ENCODE results near the gene PRDM2.

The PRDM2 gene

DNA sequence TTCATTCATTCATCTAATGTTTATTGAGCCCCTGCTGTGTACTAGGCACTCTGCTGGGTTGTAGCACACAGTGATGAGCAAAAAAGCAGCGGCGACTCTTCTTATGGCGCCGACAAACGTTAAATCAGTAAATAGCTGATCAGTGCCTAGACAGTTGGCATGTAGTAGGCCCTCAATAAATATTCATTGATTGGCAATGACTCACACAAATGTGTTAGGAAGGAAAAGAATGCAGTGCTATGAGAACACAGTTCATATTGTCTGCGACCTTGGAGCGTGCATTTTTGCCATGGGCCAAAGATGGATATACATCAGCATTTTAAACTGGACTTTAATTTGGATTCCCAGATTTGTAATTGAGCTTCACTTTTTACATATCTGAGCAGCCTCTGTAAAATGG, 52.0 kb downstream of the PRDM2 start:
- Histone ChIP-seq H3K9me3 (ENCODE audit: control insufficient read depth, low read length) (no peaks in the 10 kb centered on the region), H3K4me3 (ENCODE audit: insufficient read depth, low read depth, low read length) (no peak overlapping the region), H3K27ac (ENCODE audit: insufficient read depth, low read depth, low read length, poor library complexity, severe bottlenecking) (no peak overlapping the region), H3K4me1 (ENCODE audit: control insufficient read depth, insufficient read depth, low read length) (peaks cover 11% of the 10 kb centered on the region), H3K27me3 (ENCODE audit: control insufficient read depth, insufficient read depth, low read length, poor library complexity, severe bottlenecking) (peaks cover 14% of the 10 kb centered on the region), H3K36me3 (ENCODE audit: control insufficient read depth, insufficient read depth, low read length) (no peaks in the 10 kb centered on the region)
- 93 to 95% methylated on average over 7 of the region's 7 CpGs for WGBS, 2 experiments

DNA sequence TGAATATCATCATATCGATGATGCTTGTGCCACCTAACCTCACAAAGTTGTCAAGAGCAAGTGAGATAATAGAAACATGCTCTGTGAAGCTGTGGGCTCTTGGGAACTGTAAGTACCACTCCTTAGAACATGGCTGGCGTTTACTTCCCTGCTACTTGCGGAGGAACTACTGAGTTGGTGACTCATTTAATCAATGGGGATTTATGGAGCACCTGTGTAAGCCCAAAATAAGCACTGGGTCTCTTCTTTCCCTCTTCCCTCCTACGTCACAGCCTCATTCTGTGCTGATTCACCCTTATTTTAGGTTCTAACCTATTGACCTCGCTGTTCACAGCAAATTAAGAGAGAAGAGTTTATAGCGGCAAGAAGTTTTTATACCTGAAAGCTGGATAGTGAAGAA, 52.9 kb downstream of the PRDM2 start:
- Histone ChIP-seq H3K4me1 (ENCODE audit: control insufficient read depth, insufficient read depth, low read length) (peaks cover 12% of the 10 kb centered on the region), H3K4me3 (ENCODE audit: insufficient read depth, low read depth, low read length) (no peak overlapping the region), H3K27me3 (ENCODE audit: control insufficient read depth, insufficient read depth, low read length, poor library complexity, severe bottlenecking) (peaks cover 8% of the 10 kb centered on the region), H3K9me3 (ENCODE audit: control insufficient read depth, low read length) (no peaks in the 10 kb centered on the region), H3K27ac (ENCODE audit: insufficient read depth, low read depth, low read length, poor library complexity, severe bottlenecking) (no peak overlapping the region), H3K36me3 (ENCODE audit: control insufficient read depth, insufficient read depth, low read length) (no peaks in the 10 kb centered on the region)
- 95 to 97% methylated on average over 6 of the region's 6 CpGs for WGBS, 2 experiments

DNA sequence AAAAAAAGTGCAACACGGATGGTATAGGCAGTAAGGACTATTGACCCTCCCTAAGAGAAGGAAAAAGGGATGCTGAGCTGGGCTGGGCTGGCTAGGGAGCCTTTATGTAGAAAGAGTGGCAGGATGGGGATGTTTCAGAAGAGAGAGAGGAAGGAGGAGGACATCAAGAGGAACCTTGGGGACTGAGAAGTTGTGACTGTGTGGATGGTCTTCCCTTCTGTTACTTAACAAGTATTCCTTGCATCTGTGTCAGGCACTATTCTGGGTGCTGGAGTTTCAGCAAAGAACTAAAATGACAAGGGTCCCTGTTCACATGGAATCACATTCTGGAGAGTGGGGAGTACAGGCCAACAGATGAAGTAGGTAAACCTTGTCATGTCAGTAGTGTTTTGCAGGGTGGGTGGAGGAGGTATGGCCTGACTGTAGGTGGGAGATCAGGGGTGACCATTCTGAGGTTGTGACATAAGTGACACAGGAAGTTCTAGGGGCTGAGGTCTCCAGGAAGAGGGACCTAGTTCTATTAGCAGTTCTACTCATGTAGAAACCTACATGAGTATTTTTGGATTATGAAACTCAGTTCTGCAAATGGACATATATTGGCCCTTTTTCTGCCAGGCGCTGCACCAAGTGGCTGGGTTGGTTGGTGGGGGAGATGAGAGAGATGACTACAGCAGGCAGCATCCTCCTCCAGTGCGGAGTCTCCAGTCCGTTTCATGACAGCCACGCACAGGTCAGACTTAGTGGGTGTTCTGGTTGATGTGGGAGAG, 53.8 kb downstream of the PRDM2 start:
- Histone ChIP-seq H3K36me3 (ENCODE audit: control insufficient read depth, insufficient read depth, low read length) (no peaks in the 10 kb centered on the region), H3K27me3 (ENCODE audit: control insufficient read depth, insufficient read depth, low read length, poor library complexity, severe bottlenecking) (no peaks in the 10 kb centered on the region), H3K9me3 (ENCODE audit: control insufficient read depth, low read length) (no peaks in the 10 kb centered on the region), H3K4me3 (ENCODE audit: insufficient read depth, low read depth, low read length) (no peak overlapping the region), H3K4me1 (ENCODE audit: control insufficient read depth, insufficient read depth, low read length) (peaks cover 12% of the 10 kb centered on the region), H3K27ac (ENCODE audit: insufficient read depth, low read depth, low read length, poor library complexity, severe bottlenecking) (no peak overlapping the region)
- WGBS, 2 experiments, result 94 to 97% methylated on average over 5 of the region's 5 CpGs

DNA sequence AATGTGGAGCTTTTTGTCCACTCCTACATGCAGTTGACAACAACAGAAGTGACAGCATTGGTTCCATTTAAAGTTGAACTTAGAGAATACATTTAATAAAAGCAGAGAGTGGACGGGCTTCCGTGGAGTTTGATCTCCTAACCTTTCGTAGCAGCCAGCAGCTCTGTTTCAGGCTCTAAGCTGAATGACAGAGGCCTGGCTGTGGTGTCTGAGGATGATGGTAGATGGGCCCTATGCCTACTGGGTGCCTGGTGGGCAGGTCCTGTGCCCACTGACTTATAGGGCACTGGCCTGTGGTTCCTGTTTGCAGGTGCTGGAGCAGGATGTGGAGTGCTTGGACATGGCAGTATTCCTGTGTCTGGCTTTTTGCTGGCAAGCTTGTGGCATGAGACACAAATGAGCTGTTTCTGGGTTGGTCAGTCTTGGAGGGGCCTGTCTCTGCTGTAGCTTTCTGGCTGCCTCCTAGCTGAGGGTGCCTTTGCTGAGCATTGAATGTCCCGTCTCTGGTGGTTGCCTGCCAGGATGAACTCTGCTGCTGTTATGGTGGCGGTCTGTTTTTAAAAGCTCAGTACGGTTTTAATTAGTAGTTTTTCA, 54.6 kb downstream of the PRDM2 start:
- H3K4me1 ChIP-seq (ENCODE audit: control insufficient read depth, insufficient read depth, low read length), result peaks cover 12% of the 10 kb centered on the region
- H3K9me3 ChIP-seq (ENCODE audit: control insufficient read depth, low read length), result no peaks in the 10 kb centered on the region
- no peaks in the 10 kb centered on the region for H3K27me3 ChIP-seq (ENCODE audit: control insufficient read depth, insufficient read depth, low read length, poor library complexity, severe bottlenecking)
- no peak overlapping the region for H3K4me3 ChIP-seq (ENCODE audit: insufficient read depth, low read depth, low read length)
- 92 to 94% methylated on average over 6 of the region's 6 CpGs for WGBS, 2 experiments
- no peak overlapping the region for H3K27ac ChIP-seq (ENCODE audit: insufficient read depth, low read depth, low read length, poor library complexity, severe bottlenecking)
- no peaks in the 10 kb centered on the region for H3K36me3 ChIP-seq (ENCODE audit: control insufficient read depth, insufficient read depth, low read length)

DNA sequence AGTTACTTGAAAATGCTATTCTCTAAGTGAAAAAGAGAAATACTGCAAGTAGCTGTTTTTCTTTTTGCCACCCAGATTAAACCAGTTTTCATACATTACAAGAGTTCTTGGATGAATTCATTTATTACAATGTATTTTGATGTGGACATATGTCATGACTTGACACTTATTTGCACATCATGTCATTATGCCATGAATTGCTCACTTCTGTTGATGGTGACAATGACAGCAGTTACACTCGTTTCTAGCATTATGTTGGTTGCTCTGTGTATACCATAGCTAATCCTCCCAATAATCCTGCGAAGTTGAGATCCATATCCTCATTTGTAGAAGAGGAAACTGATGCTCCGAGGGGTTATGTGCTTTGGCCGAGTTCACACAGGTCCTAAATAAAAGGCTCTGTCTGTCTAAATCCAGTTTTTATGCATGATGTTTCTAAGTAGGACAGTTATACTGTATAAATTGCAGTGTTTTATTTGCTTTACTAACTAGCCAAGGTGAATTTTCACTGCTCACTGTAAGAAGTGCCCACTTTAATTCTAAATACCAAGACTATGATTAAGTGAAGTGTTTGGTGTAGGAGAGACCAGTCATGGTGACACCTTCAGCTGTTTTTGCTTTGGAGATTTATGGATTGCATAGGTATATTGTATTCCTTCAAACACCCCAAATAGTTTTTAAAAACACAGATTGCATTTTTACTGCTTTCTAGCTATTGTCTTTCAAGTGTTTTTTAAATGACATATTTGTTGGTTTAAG, 56.7 kb downstream of the PRDM2 start:
- H3K27ac ChIP-seq (ENCODE audit: insufficient read depth, low read depth, low read length, poor library complexity, severe bottlenecking), result no peak overlapping the region

DNA sequence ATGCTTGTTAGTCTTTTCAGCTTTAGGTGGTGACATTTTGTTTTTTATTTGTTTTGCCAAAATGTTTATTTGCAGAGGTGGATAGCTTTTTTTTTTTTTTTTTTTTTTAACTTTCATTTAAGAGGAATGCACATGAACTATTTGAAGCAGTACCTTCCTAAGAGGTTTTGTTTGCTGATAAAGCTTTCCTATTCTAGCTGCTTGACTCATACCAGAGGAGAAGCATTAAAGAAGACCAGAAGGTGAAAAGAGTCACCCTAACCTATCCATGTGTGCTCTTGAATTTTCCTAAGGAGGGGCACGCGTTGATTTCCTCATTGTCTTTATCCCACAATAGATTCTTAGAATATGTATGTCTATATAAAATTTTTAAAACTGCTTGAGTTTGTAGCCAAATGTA, 57.7 kb downstream of the PRDM2 start:
- Histone ChIP-seq H3K27me3 (ENCODE audit: control insufficient read depth, insufficient read depth, low read length, poor library complexity, severe bottlenecking) (no peaks in the 10 kb centered on the region), H3K36me3 (ENCODE audit: control insufficient read depth, insufficient read depth, low read length) (no peaks in the 10 kb centered on the region)
- WGBS, 2 experiments, result no CpG with 5 or more reads among the region's 2 CpGs

More for the DNA sequence above, 56.7 kb downstream of the PRDM2 start:
- H3K9me3 ChIP-seq (ENCODE audit: control insufficient read depth, low read length), result no peaks in the 10 kb centered on the region
- H3K4me3 ChIP-seq (ENCODE audit: insufficient read depth, low read depth, low read length), result no peak overlapping the region
- H3K4me1 ChIP-seq (ENCODE audit: control insufficient read depth, insufficient read depth, low read length), result peaks cover 6% of the 10 kb centered on the region
- H3K36me3 ChIP-seq (ENCODE audit: control insufficient read depth, insufficient read depth, low read length), result no peaks in the 10 kb centered on the region
- WGBS, 2 experiments, result 93% methylated on average over 4 of the region's 4 CpGs
- H3K27me3 ChIP-seq (ENCODE audit: control insufficient read depth, insufficient read depth, low read length, poor library complexity, severe bottlenecking), result no peaks in the 10 kb centered on the region

DNA sequence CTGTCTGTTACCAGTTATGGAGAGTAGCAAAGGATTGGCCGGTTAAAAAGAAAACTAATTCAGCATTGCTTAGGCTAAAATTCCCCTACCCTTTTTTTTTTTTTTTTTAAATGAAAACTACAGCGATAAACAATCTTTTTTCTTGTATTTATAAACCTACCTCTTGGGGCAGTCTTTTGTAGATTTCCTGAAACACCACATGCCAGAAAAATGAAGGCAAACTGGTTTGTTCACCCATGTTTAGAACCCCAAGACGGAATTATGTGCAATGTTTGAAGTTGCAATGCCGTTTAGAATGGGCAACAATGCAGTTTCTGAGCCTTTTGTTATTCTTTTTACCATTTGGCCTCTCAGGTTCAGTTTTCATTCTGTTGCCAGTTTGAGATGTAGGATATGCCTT, 59.1 kb downstream of the PRDM2 start:
- 83 to 87% methylated on average over 4 of the region's 4 CpGs for WGBS, 2 experiments
- no peaks in the 10 kb centered on the region for H3K9me3 ChIP-seq (ENCODE audit: control insufficient read depth, low read length)
- H3K4me1 ChIP-seq (ENCODE audit: control insufficient read depth, insufficient read depth, low read length), result peaks cover 21% of the 10 kb centered on the region
- H3K27me3 ChIP-seq (ENCODE audit: control insufficient read depth, insufficient read depth, low read length, poor library complexity, severe bottlenecking), result no peaks in the 10 kb centered on the region
- H3K36me3 ChIP-seq (ENCODE audit: control insufficient read depth, insufficient read depth, low read length), result no peaks in the 10 kb centered on the region
- H3K27ac ChIP-seq (ENCODE audit: insufficient read depth, low read depth, low read length, poor library complexity, severe bottlenecking), result no peak overlapping the region
- H3K4me3 ChIP-seq (ENCODE audit: insufficient read depth, low read depth, low read length), result no peak overlapping the region

More for the DNA sequence above, 57.7 kb downstream of the PRDM2 start:
- H3K4me3 ChIP-seq (ENCODE audit: insufficient read depth, low read depth, low read length), result no peak overlapping the region
- no peak overlapping the region for H3K27ac ChIP-seq (ENCODE audit: insufficient read depth, low read depth, low read length, poor library complexity, severe bottlenecking)
- no peaks in the 10 kb centered on the region for H3K9me3 ChIP-seq (ENCODE audit: control insufficient read depth, low read length)
- peaks cover 11% of the 10 kb centered on the region for H3K4me1 ChIP-seq (ENCODE audit: control insufficient read depth, insufficient read depth, low read length)

DNA sequence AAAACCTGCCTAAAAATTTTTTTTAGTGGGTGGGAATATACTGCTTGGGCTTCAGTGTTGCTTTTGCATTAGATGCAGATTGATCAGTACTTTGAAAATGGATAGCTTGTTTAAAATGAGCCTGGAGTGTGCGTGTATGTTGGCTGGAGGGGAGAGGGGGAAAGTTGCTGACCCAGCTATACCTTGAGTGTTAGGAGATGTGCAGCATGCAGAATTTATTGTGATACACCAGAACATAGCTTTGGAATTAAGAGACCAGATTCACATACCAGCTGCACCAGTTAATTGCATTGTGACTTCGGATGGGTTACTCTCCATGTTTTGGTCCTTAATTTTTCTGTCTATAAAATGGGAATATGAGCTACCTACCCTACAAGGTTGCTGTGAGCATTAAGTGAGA, 60.4 kb downstream of the PRDM2 start:
- no peaks in the 10 kb centered on the region for H3K36me3 ChIP-seq (ENCODE audit: control insufficient read depth, insufficient read depth, low read length)
- WGBS, 2 experiments, result 93% methylated on average over 2 of the region's 2 CpGs
- H3K27ac ChIP-seq (ENCODE audit: insufficient read depth, low read depth, low read length, poor library complexity, severe bottlenecking), result no peak overlapping the region
- H3K9me3 ChIP-seq (ENCODE audit: control insufficient read depth, low read length), result no peaks in the 10 kb centered on the region
- H3K4me1 ChIP-seq (ENCODE audit: control insufficient read depth, insufficient read depth, low read length), result peaks cover 28% of the 10 kb centered on the region
- H3K27me3 ChIP-seq (ENCODE audit: control insufficient read depth, insufficient read depth, low read length, poor library complexity, severe bottlenecking), result no peaks in the 10 kb centered on the region
- no peak overlapping the region for H3K4me3 ChIP-seq (ENCODE audit: insufficient read depth, low read depth, low read length)

DNA sequence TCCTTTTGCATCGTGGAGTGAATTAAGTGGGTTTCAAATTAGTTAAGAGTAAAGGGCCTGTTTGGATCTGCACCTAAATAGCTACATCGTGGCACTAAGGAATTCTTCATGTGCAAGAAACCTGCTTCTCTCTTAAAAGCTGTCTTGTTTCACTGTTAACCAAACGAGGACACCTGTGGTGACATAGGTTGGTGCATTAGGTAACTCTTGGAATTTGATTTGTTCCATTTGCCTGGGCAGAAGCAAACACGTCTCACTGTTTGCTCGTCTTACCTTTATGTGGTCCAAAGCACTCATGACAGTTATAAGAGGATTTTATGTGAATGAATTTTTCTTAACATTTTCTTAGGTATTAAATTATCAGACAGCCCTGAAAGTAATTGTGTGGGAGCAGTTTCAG, 60.9 kb downstream of the PRDM2 start:
- H3K27me3 ChIP-seq (ENCODE audit: control insufficient read depth, insufficient read depth, low read length, poor library complexity, severe bottlenecking), result no peaks in the 10 kb centered on the region
- H3K36me3 ChIP-seq (ENCODE audit: control insufficient read depth, insufficient read depth, low read length), result no peaks in the 10 kb centered on the region
- no peak overlapping the region for H3K4me3 ChIP-seq (ENCODE audit: insufficient read depth, low read depth, low read length)
- H3K27ac ChIP-seq (ENCODE audit: insufficient read depth, low read depth, low read length, poor library complexity, severe bottlenecking), result no peak overlapping the region
- H3K9me3 ChIP-seq (ENCODE audit: control insufficient read depth, low read length), result no peaks in the 10 kb centered on the region
- peaks cover 28% of the 10 kb centered on the region for H3K4me1 ChIP-seq (ENCODE audit: control insufficient read depth, insufficient read depth, low read length)
- WGBS, 2 experiments, result 56 to 59% methylated on average over 5 of the region's 5 CpGs

DNA sequence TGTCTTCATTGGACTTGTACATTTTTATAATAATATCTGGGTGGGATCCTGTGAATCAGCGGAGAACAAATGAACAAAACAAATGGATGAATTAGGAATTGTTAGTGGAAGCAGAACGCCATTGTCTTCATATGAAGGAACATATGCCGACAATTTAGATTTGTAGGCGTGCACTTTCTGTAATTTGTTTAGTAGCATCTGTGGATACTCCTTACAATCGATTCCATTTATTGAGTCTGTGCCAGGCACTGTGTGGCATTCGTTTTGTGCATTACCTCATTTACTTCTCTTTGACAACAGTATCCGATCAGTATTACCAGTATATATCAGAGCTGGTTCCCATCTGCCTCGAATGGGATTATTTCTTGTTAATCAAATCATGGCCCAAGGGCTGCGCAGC, 61.9 kb downstream of the PRDM2 start:
- Histone ChIP-seq H3K4me1 (ENCODE audit: control insufficient read depth, insufficient read depth, low read length) (peaks cover 24% of the 10 kb centered on the region), H3K27ac (ENCODE audit: insufficient read depth, low read depth, low read length, poor library complexity, severe bottlenecking) (no peak overlapping the region), H3K36me3 (ENCODE audit: control insufficient read depth, insufficient read depth, low read length) (no peaks in the 10 kb centered on the region), H3K9me3 (ENCODE audit: control insufficient read depth, low read length) (no peaks in the 10 kb centered on the region), H3K27me3 (ENCODE audit: control insufficient read depth, insufficient read depth, low read length, poor library complexity, severe bottlenecking) (no peaks in the 10 kb centered on the region), H3K4me3 (ENCODE audit: insufficient read depth, low read depth, low read length) (no peak overlapping the region)
- WGBS, 2 experiments, result 96 to 97% methylated on average over 9 of the region's 9 CpGs
